OCI-LY7 (cell line): ENCODE data around the gene ARL13B.

Source experiments
- EZH2phosphoT487 ChIP-seq: fragments of 200-600 bp; sonication (generic); IDR thresholded peaks from 2 replicates; pipeline ENCODE4 v1.6.1; 2018; ENCODE audit warnings: low read depth, borderline replicate concordance, mild to moderate bottlenecking, mixed run types, antibody characterized with exemption, low read length, moderate library complexity, mixed read lengths
- TF ChIP-seq, protein P1 (sequence below): fragments of 200-600 bp; sonication (generic); conservative IDR thresholded peaks from 2 replicates; pipeline ENCODE4 v1.5.1; 2014; ENCODE audit warnings: mild to moderate bottlenecking, antibody characterized with exemption, low read length, moderate library complexity, mixed read lengths

DNA sequence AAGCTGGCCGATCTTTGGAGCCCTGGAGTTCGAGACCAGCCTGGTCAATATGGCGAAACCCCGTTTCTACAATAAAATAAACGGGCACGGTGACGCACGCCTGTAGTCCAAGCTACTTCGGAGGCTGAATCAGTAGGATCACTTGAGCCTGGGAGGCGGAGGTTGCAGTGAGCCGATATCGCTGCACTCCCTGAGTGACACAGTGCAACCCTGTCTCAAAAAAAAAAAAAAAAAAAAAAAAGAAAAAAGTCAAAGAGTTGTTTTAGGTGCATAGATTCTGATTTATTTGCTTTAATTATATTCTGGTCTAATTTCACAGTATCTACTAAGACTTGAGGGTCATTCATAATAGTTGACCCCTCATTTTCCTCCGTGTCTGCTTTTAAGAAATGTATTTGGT is 1.7 kb downstream of the ARL13B start:
- TF ChIP-seq, protein P1, sequence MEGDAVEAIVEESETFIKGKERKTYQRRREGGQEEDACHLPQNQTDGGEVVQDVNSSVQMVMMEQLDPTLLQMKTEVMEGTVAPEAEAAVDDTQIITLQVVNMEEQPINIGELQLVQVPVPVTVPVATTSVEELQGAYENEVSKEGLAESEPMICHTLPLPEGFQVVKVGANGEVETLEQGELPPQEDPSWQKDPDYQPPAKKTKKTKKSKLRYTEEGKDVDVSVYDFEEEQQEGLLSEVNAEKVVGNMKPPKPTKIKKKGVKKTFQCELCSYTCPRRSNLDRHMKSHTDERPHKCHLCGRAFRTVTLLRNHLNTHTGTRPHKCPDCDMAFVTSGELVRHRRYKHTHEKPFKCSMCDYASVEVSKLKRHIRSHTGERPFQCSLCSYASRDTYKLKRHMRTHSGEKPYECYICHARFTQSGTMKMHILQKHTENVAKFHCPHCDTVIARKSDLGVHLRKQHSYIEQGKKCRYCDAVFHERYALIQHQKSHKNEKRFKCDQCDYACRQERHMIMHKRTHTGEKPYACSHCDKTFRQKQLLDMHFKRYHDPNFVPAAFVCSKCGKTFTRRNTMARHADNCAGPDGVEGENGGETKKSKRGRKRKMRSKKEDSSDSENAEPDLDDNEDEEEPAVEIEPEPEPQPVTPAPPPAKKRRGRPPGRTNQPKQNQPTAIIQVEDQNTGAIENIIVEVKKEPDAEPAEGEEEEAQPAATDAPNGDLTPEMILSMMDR = no peak
- no peak for TF ChIP-seq EZH2phosphoT487
